Right kidney (tissue), 1 donor: Measurements from ENCODE around the gene SLC22A2.
"Not testable (repeated sequence)": the region's sequence is repeated elsewhere in the genome, so short reads cannot be mapped to it uniquely, and the experiment has no call there.

ENCODE experiments used
- DNase-seq: peaks from one replicate; pipeline ENCODE4 v3.0.0-alpha.2; 2016

The SLC22A2 gene

DNA sequence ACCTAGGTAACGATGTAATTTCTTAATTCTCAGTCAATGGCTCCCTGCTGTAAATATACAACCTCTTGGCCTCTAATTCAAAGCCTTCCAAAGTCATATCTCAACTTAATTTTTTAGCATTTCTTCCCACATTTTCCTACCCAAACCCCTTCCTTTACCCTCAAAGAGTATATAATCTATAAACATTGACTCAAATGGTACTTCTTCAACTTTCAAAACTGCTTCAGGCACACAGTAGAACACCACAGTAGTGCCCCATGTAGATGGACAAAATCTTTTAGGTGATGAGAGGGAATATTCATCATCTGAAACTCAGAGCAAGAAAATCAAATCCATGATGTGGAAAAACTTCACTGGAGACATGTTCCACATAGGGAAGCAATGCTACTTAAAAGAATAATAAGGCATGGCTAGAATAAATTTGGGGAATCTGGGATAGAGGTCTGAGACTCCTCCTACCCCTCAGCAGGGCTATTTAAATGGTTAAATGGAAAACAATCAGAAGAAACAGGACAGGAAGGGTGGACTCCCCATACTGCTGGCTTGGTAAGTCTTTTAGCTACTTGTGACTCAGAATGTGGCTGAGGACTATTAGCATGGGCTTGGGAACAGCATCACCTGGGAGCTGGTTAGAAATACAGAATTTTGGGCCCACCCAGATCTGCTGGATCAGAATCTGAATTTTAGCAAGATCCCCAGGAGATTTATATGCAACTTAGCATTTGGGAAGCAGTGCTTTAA is 6.4 kb downstream of the SLC22A2 start:
- DNase-seq: no peak

DNA sequence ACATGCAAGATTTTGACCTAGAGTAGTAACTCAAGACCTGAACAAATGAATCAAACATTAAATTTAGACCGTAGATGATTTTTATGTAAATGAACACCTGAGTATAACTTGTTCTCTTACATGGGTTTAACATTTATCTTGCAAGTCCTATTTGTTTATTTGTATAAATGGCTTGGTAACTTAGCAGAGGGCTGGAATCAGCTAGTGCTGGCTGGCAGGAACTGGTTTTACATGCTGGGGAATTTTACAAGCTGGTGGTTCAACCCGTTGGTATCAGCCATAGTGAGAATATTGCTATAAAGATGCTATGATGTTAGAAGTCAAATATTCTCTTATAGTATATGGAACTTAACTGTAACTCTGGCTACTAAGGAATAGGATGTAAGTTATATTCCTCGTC is 8.9 kb downstream of the SLC22A2 start:
- no peak for DNase-seq

DNA sequence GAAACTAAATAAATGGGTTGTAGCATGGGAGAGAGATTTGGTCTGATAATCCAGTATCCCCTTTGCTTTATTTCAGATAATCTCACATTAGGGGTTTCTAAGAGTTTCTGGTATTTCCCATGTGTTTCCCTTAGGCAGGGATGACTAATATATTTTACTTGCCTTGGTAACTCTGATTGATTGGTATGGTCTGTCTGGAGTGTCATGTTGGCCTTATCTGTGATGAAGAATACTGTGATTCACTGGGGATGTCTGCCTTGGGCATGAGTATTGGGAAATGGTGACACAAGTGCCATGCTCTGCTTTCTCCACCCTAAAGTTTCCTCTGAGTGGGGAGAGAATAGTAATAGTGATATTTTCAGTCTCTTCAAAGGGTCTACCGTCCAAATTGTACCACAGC is 10.1 kb downstream of the SLC22A2 start:
- no peak for DNase-seq

DNA sequence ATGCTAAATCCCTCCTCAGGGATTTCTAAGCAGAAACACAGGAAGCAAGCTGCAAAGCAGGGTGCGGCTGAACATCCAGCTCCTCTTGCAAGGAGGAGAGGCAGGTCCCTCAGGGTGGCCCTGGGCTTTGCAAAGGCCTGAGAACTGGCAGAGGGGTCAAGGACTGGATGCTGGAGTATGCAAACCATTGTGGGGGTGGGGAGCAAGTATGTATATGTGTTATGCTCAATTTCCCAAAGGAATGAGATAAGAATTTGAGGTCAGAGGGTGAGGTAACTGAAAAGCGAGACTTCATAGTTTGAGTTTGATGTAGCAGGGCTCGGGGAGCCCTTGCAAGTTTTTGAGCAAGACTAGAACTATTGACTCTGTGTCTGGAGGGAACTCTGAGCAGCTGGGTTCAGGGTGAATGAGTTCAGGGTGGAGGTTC is 11.2 kb downstream of the SLC22A2 start:
- no peak for DNase-seq

DNA sequence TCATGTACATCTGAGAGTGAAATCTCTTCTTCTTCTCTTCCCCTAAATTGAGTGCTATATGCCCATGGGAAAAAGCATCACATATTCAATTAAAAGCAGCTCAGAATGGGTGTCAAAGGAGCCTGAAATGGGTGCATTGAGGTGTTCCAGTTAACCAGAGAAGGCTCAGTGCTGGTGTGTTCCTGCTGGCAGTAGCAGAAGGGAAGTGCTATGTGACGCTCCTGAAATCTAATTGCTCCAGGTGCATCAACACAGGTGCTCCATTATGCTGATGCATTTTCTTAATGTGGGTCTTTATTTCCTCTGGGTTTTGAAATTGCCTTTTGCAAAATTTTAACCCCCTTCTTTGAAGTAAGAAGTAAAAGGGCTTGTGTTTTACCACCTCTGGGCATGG is 17.9 kb downstream of the SLC22A2 start:
- no peak for DNase-seq

DNA sequence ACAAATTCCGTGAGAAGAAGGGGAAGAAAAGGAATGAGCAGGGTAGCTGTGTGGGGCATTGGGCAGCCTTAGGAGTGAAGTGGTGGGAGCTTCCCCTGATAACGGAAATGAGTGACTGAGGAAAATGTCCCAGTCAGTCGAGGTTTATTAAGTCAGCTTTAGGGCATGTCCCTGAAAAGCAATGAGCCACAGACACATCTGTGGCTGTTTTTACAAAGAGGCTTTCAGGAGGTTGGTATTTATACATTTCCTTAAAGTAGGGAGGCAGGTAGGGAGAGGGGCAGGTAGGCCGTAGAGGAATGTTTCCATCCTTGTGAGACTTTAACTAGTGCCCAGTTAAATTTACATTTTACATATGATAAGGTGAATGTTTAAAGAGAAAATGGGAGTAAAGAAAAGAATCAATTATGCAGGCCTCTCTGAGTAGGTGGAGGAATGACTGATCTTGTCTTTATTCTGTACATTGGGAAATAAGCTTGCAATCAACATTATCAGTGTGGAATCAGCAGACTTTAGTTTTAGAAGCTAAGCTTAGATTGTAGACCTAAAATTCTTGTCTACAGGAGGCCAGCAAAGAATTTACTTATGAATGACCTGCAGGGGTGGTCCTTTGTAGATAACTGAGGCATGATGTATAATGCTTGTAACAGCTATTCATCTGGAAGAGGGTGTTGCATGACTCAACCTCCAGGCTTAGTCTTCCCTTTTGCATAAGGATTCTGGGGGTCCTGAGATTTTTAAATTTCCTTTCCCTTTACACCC is 18.5 kb downstream of the SLC22A2 start:
- no peak for DNase-seq

DNA sequence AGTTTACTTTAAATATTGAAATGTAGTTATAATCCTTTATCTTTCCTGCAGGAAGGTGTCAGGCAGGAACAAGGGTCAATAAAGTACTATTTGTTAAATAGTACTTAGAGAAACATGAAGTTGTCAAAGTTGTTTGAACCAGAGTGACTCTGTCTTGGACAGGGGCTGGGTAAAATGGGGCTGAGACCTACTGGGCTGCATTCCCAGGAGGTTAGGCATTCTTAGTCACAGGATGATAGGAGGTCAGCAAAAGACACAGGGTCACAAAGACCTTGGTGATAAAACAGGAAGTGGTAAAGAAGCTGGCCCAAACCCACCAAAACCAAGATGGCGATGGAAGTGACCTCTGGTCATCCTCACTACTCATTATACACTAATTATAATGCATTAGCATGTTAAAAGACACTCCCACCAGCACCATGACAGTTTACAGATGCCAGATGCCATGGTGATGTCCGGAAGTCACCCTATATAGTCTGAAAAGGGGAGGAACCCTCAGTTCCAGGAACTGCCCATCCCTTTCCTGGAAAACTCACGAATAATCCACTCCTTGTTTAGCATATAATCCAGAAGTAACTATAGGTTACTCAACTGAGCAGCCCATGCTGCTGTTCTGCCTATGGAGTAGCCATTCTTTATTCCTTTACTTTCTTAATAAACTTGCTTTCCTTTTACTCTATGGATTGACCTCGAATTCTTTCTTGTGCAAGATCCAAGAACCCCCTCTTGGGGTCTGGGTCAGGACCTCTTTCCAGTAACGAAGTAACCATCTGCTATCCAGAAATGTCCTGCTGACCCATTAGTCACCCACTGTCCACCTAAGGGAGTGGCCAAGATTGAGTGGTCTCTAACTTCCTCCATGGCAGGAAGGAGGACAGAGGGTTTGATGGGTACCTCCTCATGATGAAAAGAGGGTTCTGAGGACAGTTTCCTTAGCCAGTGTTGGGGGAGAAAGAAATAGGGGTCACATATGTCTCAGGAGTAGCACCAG is 19.6 kb downstream of the SLC22A2 start:
- DNase-seq: no peak

DNA sequence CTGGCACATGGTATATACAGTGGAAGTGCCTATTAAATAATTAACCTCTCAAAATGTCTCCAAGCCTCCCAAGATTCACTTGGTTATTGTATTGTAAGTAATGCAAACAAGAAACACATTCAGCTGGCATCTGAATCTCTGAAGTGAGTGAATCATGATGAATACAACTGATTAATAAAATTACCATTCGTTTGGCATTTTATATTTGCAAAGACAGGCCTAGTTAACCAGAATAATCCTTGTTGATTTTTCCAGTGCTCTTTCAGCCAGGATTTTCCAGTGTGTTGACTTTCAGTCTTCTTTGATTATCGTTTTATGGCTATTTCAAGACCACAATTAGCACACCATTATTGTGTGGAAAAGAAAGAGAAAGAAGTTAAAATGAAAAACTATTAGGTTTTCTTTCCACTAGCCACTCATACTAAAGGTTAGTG is 20.3 kb downstream of the SLC22A2 start:
- no peak for DNase-seq

DNA sequence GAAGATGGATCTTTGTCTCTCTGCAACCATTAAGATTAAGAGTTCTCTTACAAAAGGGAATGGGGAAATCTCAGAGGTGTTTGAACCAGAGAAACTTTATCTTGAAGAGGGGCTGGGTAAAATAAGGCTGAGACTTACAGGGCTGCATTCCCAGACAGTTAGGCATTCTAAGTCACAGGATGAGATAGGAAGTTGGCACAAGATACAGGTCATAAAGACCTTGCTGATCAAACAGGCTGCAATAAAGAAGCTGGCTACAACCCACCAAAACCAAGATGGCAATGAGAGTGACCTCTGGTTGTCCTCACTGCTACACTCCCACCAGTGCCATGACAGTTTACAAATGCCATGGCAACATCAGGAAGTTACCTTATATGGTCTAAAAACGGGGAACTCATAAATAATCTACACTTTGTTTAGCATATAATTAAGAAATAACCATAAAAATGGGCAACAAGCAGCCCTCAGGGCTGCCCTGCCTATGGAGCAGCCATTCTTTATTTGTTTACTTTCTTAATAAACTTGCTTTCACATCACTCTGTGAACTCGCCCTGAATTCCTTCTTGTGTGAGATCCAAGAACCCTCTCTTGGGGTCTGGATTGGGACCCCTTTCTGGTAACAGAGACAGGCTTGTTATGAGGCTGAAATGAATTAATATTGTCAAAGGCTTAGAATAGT is 20.9 kb downstream of the SLC22A2 start:
- not testable (repeated sequence) for DNase-seq

DNA sequence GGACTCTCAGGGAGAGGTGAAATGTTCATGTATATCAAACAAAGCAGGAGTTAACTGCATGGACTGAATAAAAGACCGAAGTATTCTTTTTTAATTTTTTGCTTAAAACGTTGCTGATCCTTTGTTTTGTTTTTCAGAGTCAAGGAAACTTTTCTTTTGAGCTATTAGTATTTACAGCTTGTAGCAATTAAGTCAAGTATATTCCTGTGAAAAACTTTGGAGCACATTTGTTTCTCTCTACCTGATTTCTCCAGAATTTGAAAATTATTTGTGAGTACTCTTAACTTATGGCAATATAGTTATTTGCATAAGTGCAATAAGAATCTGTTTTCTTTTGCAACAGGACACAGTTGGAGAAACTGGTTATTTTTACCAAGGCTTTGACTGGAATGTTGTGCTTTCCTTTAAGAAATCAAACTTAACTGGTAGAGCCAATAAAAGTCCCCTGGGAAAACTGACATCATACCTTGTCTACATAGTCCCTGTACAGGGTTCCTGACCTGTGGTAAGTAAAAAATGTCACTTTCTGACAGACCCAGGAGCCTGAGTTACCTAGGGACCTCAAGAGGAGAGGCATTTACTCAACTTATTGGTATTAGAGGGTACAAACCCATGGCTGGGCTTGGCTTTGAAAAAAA is 22.3 kb downstream of the SLC22A2 start:
- not testable (repeated sequence) for DNase-seq

DNA sequence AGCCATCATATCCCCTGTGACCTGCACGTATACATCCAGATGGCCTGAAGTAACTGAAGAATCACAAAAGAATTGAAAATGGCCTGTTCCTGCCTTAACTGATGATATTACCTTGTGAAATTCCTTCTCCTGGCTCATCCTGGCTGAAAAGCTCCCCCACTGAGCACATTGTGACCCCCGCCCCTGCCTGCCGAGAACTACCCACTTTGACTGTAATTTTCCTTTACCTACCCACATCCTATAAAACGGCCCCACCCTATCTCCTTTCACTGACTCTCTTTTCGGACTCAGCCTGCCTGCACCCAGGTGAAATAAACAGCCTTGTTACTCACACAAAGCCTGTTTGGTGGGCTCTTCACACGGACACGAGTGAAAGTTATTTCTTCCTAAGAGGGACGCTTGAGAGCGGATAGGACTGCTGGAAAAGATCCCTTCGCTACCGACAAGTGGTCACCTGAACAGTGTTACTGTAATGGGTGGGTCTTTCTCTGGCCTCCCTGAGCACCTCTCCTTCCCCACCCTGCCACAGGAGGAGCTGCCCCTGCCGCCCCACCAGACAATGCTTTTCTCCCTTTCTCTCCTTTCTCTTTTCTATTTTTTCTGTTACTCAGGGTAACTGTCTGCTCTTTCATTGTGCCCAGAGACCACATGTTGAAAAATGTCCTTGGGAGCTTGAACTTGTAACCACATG is 24.5 kb downstream of the SLC22A2 start:
- not testable (repeated sequence) for DNase-seq

DNA sequence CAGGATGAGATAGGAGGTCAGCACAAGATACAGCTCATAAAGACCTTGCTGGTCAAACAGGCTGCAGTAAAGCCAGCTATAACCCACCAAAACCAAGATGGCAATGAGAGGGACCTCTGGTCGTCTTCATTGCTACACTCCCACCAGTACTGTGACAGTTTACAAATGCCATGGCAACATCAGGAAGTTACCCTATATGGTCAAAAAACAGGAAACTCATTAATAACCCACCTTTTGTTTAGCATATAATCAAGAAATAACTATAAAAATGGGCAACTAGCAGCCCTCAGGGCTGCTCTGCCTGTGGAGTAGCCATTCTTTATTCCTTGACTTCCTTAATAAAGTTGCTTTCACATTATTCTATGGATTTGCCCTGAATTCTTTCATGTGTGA is 30.9 kb downstream of the SLC22A2 start:
- DNase-seq: no peak

DNA sequence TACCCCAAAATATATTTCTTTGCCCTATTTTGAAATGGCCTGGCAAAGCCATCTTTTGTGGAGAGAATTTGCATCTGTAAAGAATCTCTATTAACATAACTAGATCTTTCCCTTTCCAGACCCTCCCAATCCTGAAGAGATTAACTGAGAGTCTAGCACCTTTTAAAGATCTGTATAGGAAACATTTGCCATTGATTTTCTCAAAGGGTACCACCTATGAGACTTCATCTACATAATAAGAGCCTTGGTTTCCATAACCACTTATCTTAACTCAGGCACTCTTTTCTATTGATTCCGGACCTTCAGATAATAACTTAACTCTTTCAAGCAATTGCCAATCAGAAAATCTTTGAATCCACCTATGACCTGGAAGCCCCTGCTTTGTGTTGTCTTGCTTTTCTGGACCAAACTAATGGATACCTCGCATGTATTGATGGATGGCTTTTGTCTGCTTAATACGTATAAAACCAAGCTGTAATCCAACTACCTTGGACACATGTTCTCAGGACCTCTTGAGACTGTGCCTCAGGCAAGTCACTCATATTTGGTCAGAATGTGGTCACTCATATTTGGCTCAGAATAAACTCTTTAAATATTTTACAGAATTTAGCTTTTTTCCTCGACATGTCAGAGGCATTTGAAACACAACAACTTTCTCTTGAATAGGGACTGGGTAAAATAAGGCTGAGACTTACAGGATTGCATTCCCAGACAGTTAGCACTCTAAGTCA is 31.4 kb downstream of the SLC22A2 start:
- no peak for DNase-seq

DNA sequence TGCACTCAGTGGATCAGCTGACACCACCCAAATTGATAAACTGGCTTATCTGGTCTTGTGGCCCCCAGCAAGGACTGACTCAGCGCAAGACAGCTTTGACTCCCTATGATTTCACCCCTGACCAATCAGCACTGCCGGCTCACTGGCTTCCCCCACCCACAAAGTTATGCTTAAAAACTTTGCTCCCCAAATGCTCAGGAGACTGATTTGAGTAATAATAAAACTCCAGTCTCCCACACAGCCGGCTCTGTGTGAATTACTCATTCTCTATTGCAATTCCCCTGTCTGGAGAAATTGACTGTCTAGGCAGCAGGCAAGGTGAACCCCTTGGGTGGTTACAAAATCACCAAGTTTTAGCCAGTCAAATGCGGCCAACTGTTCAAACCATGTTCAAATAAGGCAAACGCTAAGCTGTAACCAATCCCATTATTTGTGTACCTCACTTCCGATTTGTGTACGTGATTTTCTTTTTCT is 32.5 kb downstream of the SLC22A2 start:
- no peak for DNase-seq

DNA sequence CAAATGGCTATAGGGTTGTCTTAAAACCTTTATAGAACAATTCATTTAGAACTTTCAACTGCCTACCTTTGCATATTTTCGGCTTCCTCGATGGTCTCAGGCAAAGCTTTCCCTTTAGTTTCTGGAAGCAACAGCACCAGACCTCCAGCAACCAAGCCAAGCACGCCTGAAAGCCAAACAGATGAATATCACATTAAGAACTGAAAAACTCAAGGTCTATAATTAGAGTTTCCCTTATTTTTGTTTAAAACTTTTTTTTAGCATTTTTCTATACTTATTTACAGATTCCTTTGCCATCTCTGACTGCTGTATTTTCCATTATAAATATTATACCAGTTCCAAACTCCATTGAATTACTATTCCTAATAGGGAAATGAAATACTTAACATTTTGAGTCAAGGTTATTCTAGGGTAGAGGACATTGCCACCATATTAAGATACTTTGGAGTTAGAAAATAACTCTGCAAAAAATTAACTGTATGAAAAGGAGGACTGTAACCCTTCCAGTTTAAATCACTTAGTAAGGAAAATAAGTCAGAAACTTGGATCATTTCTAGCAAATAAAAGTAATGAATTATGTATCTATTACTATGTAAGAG is 33.9 kb downstream of the SLC22A2 start:
- DNase-seq: no peak

DNA sequence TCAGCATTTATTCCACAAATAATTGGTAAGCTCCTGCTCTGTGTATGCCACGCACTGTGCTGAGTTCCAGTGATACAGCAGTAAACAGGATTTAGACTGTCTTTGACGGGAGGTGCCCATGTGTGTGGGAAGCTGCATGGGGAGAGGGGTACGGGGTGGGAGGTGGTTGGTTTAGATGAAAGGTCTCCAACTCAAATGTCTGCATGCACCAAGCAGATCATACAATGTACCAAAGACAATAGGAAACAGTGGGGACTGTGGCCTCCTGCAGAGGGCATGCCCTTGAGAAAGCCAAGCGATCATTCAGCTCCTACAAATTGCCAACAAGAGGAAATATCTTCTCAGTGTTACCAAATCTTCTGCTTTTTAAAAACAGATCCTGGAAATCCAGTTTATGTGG is 36.1 kb downstream of the SLC22A2 start:
- DNase-seq: no peak

DNA sequence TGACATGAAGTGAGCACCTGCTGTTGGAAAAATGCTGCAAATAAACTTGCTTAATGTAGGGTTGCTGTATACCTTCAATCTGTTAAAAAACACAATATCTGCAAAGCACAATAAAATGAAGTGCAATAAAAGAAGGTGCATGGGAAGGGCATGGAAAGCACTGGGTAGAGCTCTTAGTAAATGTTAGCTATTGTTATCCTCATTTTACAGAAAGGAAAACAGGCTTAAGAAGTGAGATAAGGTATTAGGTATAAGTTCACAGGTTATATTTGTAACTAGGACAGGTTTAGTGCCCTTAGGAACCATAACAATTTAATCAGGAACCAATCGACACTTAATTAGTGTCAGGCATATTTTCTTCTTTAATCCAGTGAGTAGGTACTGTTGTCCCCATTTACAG is 36.7 kb downstream of the SLC22A2 start:
- DNase-seq: no peak

DNA sequence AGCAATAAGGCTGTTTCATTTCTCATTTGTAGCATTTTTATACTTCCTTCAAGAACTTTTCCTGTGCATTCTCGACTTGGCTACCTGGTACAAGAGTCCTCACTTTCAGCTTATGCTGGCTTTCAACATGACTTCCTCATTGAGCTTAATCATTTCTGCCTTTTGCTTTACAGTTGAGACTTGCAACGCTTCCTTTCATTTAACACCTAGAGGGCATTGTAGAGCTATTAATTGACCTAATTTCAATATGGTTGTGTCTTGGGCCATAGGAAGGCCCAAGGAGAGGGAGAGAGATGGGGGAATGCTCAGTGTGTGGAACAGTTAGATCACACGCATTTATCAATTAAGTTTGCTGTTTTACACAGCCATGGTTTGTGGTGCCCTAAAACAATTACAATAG is 37.2 kb downstream of the SLC22A2 start:
- DNase-seq: no peak

DNA sequence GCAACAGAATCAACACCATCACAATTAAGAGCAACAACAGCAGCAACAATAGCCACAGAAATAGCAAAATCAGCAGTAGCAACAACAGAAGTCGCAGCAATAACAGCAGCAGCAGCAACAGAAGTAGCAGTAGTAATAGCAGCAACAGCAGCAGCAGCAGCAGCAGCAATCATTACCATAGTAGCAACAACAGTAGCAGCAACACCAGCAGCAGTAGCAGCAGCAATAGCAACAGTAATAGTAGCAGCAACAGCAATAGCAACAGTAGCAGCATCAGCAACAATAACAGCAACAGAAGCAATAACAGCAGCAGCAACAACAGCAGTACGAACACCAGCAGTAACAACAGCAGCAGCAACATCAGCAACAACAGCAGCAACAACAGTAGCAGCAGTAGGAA is 39.8 kb downstream of the SLC22A2 start:
- no peak for DNase-seq

DNA sequence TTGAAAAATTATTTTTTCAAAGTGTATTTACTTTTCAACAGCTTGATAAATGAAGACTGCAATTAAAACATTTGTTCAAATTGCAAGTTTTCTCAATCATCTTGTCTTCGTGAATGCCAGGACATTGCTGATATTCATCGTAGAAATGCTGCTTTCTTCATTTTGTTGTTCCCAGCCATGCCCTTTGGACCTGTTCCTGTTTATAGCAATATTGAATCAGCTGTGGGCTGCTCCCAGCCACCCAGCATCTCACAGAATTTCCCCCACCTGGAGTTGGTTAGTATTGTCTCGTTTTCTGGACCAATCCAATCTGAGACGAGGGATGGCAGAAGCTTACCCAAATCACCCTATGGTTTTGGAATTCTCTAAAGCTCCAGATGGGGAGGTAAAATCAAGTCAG is 40.8 kb downstream of the SLC22A2 start:
- no peak for DNase-seq
